Measurements from ENCODE around the gene MMP11.

The MMP11 gene

DNA sequence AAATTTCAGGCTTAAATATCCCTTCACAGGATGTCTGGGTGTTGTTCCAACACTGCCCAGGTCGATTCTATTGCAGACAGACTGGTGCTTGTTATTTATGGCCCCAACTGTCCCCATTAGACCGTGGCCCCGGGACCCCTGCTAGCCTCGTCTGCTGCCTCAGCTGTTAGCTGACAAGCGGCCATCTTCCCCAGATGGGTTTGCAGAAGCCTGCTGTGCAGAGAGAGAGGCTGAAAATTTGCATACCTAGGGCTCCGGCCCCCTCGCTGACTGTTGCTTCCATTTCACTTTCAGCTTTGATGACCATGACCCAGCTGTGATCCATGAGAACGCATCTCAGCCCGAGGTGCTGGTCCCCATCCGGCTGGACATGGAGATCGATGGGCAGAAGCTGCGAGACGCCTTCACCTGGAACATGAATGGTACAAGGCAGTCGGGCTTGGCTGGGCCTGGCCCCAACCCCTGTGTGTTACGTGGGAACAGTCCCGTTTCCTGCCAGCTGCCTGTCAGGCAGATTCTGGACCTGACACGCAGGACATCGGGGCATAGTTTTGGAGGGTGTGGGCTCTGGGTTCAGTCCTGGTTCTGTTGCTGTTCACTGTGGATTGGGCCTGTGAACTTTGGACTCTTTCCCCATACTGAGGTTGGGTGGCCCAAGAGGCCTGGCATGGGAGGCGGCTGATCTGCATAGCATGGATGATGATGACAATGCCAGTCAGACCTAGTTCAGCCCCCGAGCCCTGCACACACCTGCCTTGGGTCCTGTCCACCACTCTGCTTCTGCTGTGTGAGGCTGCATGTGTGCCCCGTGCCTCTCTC, 30.6 kb downstream of the MMP11 start:
- DNase-seq, result no peak

DNA sequence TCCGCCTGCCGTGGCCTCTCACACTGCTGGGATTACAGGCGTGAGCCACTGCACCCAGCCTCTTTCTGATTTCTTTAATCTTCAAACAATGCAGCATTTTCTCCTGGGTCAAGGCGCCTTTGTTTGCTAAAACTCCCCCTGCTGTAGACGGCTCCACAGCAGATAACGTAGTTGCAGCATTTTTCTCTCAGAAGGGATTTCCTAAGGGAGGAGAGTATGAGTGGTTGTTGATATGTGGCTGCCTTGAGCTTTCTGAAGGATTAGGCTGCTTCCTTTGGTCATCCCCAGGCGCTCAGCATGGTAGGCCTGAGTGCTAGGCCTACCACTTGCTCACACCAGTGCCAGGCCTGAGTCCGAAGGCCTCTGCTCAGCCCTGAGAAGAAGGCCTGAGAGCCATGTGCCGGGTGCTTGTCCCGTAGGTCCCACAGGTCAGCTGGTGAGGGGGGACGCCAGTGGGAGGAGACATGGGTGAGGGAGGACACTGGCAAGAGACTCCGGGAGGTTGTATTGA, 32.2 kb downstream of the MMP11 start:
- DNase-seq, result no peak

GRCh38 chr22:23806837-23807236, 34.2 kb downstream of the MMP11 start:
- no peak for DNase-seq

DNA sequence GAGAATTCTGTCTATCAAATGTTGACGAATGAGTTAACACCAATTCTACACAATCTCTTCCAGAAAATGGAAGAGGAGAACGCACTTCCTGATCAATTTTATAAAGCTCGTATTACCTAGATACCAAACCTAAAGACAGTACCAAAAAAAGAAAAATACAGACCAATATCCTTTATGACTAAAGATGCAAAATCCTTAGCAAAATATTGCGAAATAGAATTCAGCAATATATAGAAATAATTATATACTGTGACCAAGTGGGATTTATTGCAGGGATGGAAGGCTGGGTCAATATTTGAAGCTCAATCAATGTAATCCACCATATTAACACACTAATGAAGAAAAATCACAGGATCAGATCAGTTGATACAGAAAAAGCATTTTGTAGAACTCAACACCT, 39.7 kb downstream of the MMP11 start:
- no peak for DNase-seq

DNA sequence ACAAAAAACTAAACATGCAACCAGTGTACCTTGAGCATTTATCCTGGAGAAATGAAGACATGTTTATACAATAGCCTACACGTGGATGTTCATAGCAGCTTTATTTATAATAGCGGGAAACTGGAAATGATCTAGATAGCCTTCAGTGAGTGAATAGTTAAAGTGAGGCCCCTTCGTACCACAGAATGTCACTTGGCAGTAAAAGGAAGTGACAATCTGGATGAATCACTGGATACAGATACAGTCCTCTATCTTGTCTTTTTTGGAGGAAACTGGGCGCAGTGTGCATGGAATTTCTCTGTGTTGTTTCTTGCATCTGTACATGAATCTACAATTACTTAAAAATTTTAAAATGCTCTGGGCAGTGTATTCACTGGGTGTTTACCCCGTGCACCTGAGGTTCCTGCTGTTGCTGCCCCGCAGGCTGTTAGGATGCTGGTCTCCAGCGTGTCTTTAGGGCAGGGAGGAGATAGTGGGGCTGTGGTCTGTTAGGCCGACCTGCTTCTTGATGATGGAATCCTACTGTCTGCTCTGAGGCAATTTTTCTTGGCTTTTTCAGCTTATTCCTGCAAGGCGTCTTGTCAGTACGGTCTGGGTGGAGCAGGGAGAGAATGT, 43.0 kb downstream of the MMP11 start:
- no peak for DNase-seq

- no peak for DNase-seq
These were observed 43.7 kb downstream of the MMP11 start for GRCh38 chr22:23816156-23816976.

GRCh38 chr22:23817146-23817545, 44.5 kb downstream of the MMP11 start:
- no peak for DNase-seq

GRCh38 chr22:23818541-23818940, 45.9 kb downstream of the MMP11 start:
- no peak for DNase-seq

DNA sequence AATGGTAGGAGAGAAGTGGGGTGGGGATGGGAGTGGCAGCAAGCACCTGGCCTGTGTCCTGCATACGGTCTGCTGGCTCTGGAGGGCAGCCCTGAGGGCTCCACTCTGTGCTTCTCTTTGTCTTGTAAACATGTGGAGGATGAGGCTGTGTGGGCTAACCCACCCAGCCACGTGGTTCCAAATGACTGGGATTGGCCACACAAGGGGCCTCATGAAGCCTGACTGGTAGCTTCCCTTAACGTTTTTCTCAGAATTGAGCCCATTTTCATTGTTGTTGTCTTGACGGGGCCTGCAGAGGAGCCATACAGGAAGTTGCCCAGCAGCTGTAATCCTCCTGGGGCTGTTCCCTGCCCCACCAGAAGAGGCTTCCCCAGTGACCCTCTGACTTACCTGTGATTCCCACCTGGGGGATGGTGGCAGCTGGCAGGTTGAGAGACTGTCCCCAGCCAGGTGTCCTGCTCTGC, 48.1 kb downstream of the MMP11 start:
- no peak for DNase-seq

DNA sequence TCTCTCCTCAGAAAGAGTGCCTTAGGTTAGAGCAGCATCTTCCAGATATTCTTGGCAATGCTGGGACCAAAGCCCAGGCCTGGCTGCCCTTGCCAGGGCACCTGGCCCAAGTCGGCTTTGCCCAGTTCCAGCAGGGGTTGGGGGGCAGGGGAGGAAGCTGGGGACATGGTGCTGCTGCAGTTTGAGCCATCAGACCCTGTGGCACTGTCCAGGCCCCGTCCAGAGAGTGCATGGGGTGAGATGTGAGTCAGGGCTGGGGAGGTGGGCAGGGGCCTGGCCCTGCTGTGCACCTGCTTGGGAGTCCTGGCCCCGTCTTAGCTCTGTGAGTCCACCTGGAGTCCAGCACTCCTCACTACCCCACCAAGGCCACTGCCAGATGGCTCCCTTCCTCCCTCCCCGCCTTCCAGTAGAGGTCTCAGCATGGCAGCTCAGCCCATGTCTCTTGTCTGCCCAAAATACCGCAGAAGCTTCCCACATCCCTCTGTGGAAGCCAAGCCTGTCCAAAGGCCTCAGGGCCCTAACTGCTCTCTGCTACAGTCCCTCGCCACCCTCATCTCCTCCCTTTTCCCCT, 49.5 kb downstream of the MMP11 start:
- DNase-seq, result no peak

GRCh38 chr22:23823331-23823791, 50.7 kb downstream of the MMP11 start:
- no peak for DNase-seq

DNA sequence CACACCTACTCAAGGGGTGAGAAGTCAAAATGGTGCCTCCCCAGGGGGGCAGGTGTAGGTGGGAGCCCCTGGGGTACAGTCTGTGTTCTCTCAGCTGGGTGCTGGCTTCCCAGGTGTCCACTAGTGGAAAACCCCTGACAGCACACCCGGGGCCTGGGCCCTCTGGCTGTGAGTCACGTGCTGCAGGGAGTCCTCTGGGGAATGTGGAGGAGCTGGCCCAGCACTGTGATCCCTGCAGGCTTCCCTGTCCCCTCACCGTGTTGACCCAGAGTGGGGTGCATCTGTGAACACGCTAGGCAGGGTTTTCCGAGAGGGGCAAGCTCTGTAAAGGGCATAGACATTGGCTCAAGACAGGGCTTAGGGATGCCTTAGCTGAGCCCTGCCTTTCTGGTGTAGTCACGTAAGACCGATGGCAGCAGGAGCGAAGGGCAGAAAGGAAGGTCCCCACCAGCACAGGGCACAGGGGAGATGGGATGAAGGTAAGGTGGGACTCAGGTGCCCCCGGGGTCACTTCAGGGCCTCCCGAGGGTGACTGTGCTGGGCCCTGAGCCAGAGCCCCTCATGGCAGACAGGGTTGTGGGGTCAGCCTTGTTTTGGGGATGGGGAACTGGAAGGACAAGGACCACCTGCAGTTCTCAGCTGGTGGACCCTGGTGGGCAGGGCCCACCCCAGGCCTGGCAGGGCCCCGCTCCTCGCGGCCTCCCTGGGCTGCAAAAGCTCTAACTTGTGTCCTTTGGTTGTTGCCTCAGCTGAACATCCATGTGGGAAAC, 52.0 kb downstream of the MMP11 start:
- no peak for DNase-seq

DNA sequence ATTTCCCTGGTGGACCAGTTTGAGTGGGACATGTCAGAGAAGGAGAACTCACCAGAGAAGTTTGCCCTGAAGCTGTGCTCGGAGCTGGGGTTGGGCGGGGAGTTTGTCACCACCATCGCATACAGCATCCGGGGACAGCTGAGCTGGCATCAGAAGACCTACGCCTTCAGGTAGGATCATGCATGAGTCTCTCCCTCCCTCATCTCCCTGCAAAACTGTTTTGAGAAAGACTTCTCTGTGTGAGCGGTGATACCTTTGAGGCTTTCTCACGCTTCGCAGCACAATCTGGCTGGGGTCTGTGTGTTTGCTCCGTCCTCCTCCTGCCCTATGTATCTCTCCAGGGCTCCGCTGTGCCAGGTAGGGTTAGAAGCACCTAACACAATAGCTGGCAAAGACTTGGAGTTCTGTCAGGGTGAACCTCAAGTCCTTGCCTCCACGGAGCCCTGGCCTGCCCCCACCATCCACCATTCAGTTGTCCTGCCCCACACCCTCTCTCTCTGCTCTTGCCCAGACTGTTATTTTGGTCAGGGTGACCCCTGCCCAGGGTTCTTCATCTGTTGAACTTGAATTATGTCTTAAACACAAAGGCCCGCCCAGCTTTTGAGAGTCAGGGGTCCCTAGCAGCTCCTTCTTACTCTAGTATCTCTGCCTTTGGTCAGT, 52.7 kb downstream of the MMP11 start:
- no peak for DNase-seq

- no peak for DNase-seq
These were observed 54.1 kb downstream of the MMP11 start for GRCh38 chr22:23826510-23827350.

DNA sequence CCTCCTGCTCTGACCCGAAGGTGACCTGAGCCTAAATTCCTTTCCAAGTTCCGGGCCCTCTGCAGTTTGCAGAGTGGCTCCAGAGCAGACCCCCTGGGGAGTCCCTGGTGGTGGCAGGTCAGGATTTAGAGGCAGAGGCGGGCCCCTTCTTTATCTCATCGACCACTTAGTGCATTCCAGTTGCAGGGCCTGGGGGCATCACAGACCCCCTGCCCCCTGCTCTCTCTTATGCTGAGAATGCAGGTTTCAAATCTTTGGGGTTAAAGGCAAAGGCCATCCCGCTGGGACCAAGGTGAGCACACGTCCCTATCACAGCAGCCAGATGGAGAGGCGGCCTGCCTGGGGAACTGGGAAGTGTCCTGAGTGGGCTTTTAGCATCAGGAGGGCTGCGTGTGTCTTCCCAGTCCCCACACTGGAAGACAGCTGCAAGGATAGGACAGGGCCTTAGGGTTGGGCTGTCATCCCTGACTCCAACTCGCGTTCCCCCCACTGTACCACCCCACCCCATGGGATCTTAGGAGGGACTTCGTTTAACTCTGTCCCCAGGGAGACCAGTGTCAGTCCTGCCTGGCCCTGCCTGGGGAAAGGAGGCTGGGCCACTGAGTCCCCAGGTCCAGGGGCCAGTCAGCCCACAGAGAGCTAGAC, 54.8 kb downstream of the MMP11 start:
- no peak for DNase-seq

- DNase-seq, result no peak
These were observed 56.4 kb downstream of the MMP11 start for GRCh38 chr22:23828800-23829680.

DNA sequence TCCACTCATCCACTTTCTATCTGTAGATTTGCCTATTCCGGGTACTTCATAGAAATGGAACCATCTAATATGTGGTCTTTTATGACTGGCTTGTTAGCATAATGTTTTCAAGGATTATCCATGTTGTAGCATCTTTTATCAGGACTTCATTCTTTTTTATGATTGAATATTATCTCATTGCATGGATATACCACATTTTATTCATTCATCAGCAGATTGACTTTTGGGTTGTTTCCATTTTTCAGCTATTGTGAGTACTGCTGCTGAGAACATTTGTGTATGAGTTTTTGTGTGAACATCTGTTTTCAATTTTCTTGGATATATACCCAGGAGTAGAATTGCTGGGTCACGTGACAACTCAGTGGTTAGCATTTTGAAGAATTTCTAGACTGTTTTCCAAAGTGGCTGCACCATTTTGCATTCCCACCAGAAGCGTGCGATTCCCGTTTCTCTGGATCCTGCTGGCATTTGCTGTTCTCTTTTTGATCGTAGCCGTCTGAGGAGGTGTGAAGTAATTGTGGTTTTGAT, 57.3 kb downstream of the MMP11 start:
- no peak for DNase-seq

DNA sequence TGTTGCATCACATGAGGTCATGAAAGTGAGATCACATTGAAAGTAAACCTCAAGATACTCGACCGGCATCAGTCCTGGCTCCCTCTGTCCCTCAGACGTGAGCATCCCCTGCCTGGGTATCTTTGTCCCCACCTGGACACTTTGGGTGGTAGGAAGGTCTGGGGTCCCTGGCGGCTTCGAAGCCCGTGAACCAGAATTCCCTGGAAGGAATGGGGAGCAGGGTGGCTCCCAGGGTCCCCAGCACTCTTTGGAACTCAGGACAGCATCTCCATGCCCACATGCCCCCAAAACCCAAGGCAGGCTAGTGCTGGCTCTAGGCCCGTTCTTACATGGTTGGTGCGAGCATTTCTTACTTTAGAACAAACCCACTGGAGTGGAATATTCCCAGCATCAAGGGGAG, 58.6 kb downstream of the MMP11 start:
- DNase-seq, result no peak

GRCh38 chr22:23831781-23832180, 59.1 kb downstream of the MMP11 start:
- no peak for DNase-seq
